HG03342 (cell line): ENCODE measurements around the gene PDXDC1.
"Not testable (repeated sequence)": the region's sequence is repeated elsewhere in the genome, so short reads cannot be mapped to it uniquely, and the experiment has no call there.

Experiments used
- ATAC-seq: cut with Tn5 transposase; IDR thresholded peaks from one replicate; pipeline ENCODE4 v1.9.1; 2021; ENCODE audit warnings: mild to moderate bottlenecking, moderate library complexity; ENCODE audit not compliant: unreplicated experiment

The PDXDC1 gene

GRCh38 chr16:14974656-14975417, at the start of gene PDXDC1:
PDXDC1 (plus strand) TSS chr16:14975026; CDS start chr16:14975200, 174 bp downstream.
- peak; percentile 89 for ATAC-seq

- ATAC-seq, result not testable (repeated sequence)
Measured at GRCh38 chr16:14928064-14928714, 46.6 kb upstream of the PDXDC1 start.

- ATAC-seq, result not testable (repeated sequence)
Measured at GRCh38 chr16:14929176-14929575, 45.6 kb upstream of the PDXDC1 start.

- not testable (repeated sequence) for ATAC-seq
Measured at GRCh38 chr16:14930246-14930645, 44.6 kb upstream of the PDXDC1 start.

GRCh38 chr16:14930971-14931370, 43.9 kb upstream of the PDXDC1 start:
- not testable (repeated sequence) for ATAC-seq

GRCh38 chr16:14932581-14933375, 42.0 kb upstream of the PDXDC1 start:
- ATAC-seq, result not testable (repeated sequence)

GRCh38 chr16:14937143-14937542, 37.7 kb upstream of the PDXDC1 start, which contains the start of gene NPIPA1:
NPIPA1 (plus strand) TSS chr16:14937443; CDS start chr16:14937443, 0 bp downstream.
- not testable (repeated sequence) for ATAC-seq

GRCh38 chr16:14937994-14938393, 36.8 kb upstream of the PDXDC1 start:
- ATAC-seq, result not testable (repeated sequence)

GRCh38 chr16:14942686-14943085, 32.1 kb upstream of the PDXDC1 start:
- not testable (repeated sequence) for ATAC-seq

- no peak for ATAC-seq
Measured at GRCh38 chr16:14955546-14956231, 19.1 kb upstream of the PDXDC1 start.

- ATAC-seq, result no peak
Measured at GRCh38 chr16:14957576-14958322, 17.1 kb upstream of the PDXDC1 start.

GRCh38 chr16:14958323-14958600, 16.6 kb upstream of the PDXDC1 start:
- ATAC-seq, result no peak

GRCh38 chr16:14958970-14959369, 15.9 kb upstream of the PDXDC1 start:
- no peak for ATAC-seq

GRCh38 chr16:14961405-14962186, 13.2 kb upstream of the PDXDC1 start:
- ATAC-seq, result no peak

- ATAC-seq, result no peak
Measured at GRCh38 chr16:14963281-14964173, 11.3 kb upstream of the PDXDC1 start.

- ATAC-seq, result no peak
Measured at GRCh38 chr16:14965328-14965727, 9.5 kb upstream of the PDXDC1 start.

- ATAC-seq, result not testable (repeated sequence)
Measured at GRCh38 chr16:14969795-14970194, 5.0 kb upstream of the PDXDC1 start.

GRCh38 chr16:14971621-14972228, 3.1 kb upstream of the PDXDC1 start:
- ATAC-seq, result not testable (repeated sequence)
